Ecto neural progenitor cell (in vitro differentiated cells): ENCODE measurements around the gene TSBP1.
"Not testable (repeated sequence)": the region's sequence is repeated elsewhere in the genome, so short reads cannot be mapped to it uniquely, and the experiment has no call there.

ENCODE experiments used
- DNase-seq: peaks from one replicate; pipeline ENCODE4 v3.0.0-alpha.2; 2018; ENCODE audit warnings: low spot score

TSBP1 gene

GRCh38 chr6:32288426-32288825 is 83.3 kb downstream of the TSBP1 start:
- DNase-seq: no peak

- DNase-seq: not testable (repeated sequence)
Observed at GRCh38 chr6:32273801-32274577, 97.7 kb downstream of the TSBP1 start.

- no peak for DNase-seq
Observed at GRCh38 chr6:32271429-32271828, 100.3 kb downstream of the TSBP1 start.

GRCh38 chr6:32268459-32268858 is 103.2 kb downstream of the TSBP1 start:
- not testable (repeated sequence) for DNase-seq

GRCh38 chr6:32267035-32267434 is 104.7 kb downstream of the TSBP1 start:
- no peak for DNase-seq

GRCh38 chr6:32257262-32257661 is 114.4 kb downstream of the TSBP1 start:
- not testable (repeated sequence) for DNase-seq

GRCh38 chr6:32255199-32256153 is 116.2 kb downstream of the TSBP1 start:
- peak; percentile 80 for DNase-seq

- no peak for DNase-seq
Observed at GRCh38 chr6:32254761-32255198, 116.9 kb downstream of the TSBP1 start.

GRCh38 chr6:32252331-32253009 is 119.2 kb downstream of the TSBP1 start:
- no peak for DNase-seq

- no peak for DNase-seq
Observed at GRCh38 chr6:32249262-32249661, 122.4 kb downstream of the TSBP1 start.

GRCh38 chr6:32247401-32247800 is 124.3 kb downstream of the TSBP1 start:
- no peak for DNase-seq

GRCh38 chr6:32244946-32245398 is 126.7 kb downstream of the TSBP1 start:
- peak; percentile 85 for DNase-seq

- no peak for DNase-seq
Observed at GRCh38 chr6:32244270-32244669, 127.4 kb downstream of the TSBP1 start.
